OCI-LY3 (cell line): Measurements from ENCODE around the gene CREB3L2.
A peak's percentile ranks its signal among the peaks of the same experiment; 100 is the strongest.

Source experiments
- H2AFZ ChIP-seq: fragments of 200-600, 300-600 bp; shearing (Covaris generic); 2 replicates; pipeline ENCODE4 v1.6.0; 2014; ENCODE audit warnings: antibody characterized with exemption, low read depth, low read length
- H3K27ac ChIP-seq: fragments of 200-600, 300-600 bp; sonication (generic); 2 replicates; pipeline ENCODE4 v1.5.1; 2014; ENCODE audit warnings: mild to moderate bottlenecking, low read length, moderate library complexity, mixed read lengths
- H3K27me3 ChIP-seq: fragments of 200-600, 300-600 bp; sonication (generic); 2 replicates; pipeline ENCODE4 v1.6.1; 2014; ENCODE audit warnings: low read depth, low read length, mixed read lengths
- H3K36me3 ChIP-seq: fragments of 200-600, 300-600 bp; sonication (generic); replicated peaks from 2 replicates; pipeline ENCODE3; 2014; ENCODE audit warnings: low read depth, low read length, mixed read lengths
- H3K4me1 ChIP-seq: fragments of 300-600, 200-600 bp; sonication (generic); 2 replicates; pipeline ENCODE4 v1.6.1; 2014; ENCODE audit warnings: low read length, mixed read lengths
- H3K4me2 ChIP-seq: fragments of 200-600, 300-600 bp; sonication (generic); 2 replicates; pipeline ENCODE4 v1.6.1; 2014; ENCODE audit warnings: low read length, mixed read lengths
- H3K4me3 ChIP-seq: fragments of 300-600, 200-600 bp; sonication (generic); 2 replicates; pipeline ENCODE4 v1.5.1; 2014; ENCODE audit warnings: antibody characterized with exemption, mild to moderate bottlenecking, low read length, moderate library complexity
- H3K79me2 ChIP-seq: fragments of 300-600, 200-600 bp; shearing (Covaris generic); 2 replicates; pipeline ENCODE4 v1.6.1; 2014; ENCODE audit warnings: mild to moderate bottlenecking, low read length, mixed read lengths
- H3K9ac ChIP-seq: fragments of 300-600, 200-600 bp; shearing (Covaris generic); 2 replicates; pipeline ENCODE4 v1.6.0; 2014; ENCODE audit warnings: mild to moderate bottlenecking, low read length, moderate library complexity
- H3K9me3 ChIP-seq: fragments of 200-600, 300-600 bp; shearing (Covaris generic); 2 replicates; pipeline ENCODE4 v1.6.1; 2014; ENCODE audit warnings: low read length, mixed read lengths; ENCODE audit not compliant: insufficient read depth
- H4K20me1 ChIP-seq: fragments of 200-600, 300-600 bp; sonication (generic); 2 replicates; pipeline ENCODE4 v1.6.1; 2016; ENCODE audit warnings: low read length, mixed read lengths; ENCODE audit not compliant: insufficient read depth
- EZH2phosphoT487 ChIP-seq: fragments of 200-600 bp; shearing (Covaris generic); IDR thresholded peaks from 2 replicates; pipeline ENCODE4 v1.6.1; 2018; ENCODE audit warnings: antibody characterized with exemption, mixed run types, low read depth
- TF ChIP-seq, protein P1 (sequence below): fragments of 200-600, 300-600 bp; sonication (generic); IDR thresholded peaks from 2 replicates; pipeline ENCODE4 v1.5.1; 2014; ENCODE audit warnings: antibody characterized with exemption, low read length, low read depth

CREB3L2 gene

DNA sequence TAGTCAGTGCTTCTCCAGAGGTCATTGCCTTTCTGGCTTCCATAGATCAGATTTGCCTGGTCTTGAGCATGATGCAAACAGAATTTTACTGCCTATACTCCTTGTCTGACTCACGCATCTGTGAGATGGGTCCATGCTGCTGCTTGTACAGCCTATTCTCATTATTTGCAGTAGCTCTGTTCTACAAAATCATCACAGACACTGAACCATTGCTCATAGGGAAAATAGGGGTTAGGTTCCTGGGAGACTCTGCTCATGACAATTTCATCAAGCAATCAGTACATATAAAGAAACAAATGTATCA lies 7.4 kb upstream of the CREB3L2 start:
- H3K9ac ChIP-seq: no peak overlapping the region
- TF ChIP-seq, protein P1, sequence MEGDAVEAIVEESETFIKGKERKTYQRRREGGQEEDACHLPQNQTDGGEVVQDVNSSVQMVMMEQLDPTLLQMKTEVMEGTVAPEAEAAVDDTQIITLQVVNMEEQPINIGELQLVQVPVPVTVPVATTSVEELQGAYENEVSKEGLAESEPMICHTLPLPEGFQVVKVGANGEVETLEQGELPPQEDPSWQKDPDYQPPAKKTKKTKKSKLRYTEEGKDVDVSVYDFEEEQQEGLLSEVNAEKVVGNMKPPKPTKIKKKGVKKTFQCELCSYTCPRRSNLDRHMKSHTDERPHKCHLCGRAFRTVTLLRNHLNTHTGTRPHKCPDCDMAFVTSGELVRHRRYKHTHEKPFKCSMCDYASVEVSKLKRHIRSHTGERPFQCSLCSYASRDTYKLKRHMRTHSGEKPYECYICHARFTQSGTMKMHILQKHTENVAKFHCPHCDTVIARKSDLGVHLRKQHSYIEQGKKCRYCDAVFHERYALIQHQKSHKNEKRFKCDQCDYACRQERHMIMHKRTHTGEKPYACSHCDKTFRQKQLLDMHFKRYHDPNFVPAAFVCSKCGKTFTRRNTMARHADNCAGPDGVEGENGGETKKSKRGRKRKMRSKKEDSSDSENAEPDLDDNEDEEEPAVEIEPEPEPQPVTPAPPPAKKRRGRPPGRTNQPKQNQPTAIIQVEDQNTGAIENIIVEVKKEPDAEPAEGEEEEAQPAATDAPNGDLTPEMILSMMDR: no peak
- TF ChIP-seq EZH2phosphoT487: no peak
- H3K4me2 ChIP-seq: peak overlapping the region; percentile 65

DNA sequence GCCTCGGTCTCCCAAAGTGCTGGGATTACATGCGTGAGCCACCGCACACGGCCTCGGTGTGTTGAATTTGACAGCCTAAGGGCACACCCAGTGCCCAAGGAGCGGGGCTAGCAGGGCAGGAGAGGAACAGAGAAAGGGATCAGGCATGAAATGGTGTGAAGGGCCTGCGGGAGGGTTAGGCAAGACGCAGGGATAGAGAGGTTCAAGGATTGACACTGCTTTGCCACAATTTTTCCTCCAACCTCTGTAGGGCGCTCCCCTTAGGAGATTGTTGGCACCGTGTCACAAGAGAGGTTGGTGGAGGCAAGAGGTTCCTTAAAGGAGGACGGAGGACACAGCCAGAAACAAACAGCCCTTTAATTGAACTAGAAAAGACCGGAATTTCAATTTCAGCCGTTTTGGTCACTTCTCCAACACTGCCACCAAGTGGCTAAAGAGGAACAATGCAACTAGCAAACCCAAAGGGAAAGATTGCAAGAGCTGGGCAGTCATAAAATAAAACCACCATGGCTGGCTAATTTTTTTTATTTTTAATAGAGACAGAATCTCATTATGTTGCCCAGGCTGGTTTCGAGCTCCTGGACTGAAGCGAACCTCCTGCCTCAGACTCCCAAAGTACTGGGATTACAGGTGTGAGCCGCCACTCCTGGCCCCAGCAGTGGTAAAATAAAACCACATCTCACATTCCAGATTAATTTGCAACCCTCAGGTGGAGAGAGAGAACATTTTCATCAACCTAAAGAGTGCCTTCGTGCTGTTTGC lies 6.9 kb upstream of the CREB3L2 start:
- peak overlapping the region; percentile 65 for H3K4me2 ChIP-seq
- peak overlapping the region; percentile 36 for H3K4me3 ChIP-seq
- H2AFZ ChIP-seq: peak overlapping the region; percentile 92
- no peaks in the 10 kb centered on the region for H3K9me3 ChIP-seq
- H4K20me1 ChIP-seq: no peaks in the 10 kb centered on the region
- no peak for TF ChIP-seq EZH2phosphoT487
- TF ChIP-seq, protein P1: peak; percentile 90
- H3K4me1 ChIP-seq: peaks cover 15% of the 10 kb centered on the region
- peak overlapping the region; percentile 46; the same call in 1 of the 2 replicates for H3K9ac ChIP-seq
- no peaks in the 10 kb centered on the region for H3K27me3 ChIP-seq
- H3K27ac ChIP-seq: no peak overlapping the region
- no peaks in the 10 kb centered on the region for H3K79me2 ChIP-seq
- H3K36me3 ChIP-seq: no peaks in the 10 kb centered on the region

More for the DNA sequence above, 7.4 kb upstream of the CREB3L2 start:
- no peaks in the 10 kb centered on the region for H3K79me2 ChIP-seq
- peaks cover 15% of the 10 kb centered on the region for H3K4me1 ChIP-seq
- H3K9me3 ChIP-seq: no peaks in the 10 kb centered on the region
- H3K27me3 ChIP-seq: no peaks in the 10 kb centered on the region
- H3K36me3 ChIP-seq: no peaks in the 10 kb centered on the region
- peak overlapping the region; percentile 92 for H2AFZ ChIP-seq
- no peaks in the 10 kb centered on the region for H4K20me1 ChIP-seq
- H3K4me3 ChIP-seq: peak overlapping the region; percentile 36; the same call in 1 of the 2 replicates
- no peak overlapping the region for H3K27ac ChIP-seq

- Histone ChIP-seq H2AFZ (peak overlapping the region; percentile 92; the same call in 1 of the 2 replicates), H3K4me1 (peaks cover 19% of the 10 kb centered on the region), H3K4me2 (peak overlapping the region; percentile 65; the same call in 1 of the 2 replicates)
These were observed 6.2 kb upstream of the CREB3L2 start for GRCh38 chr7:138008019-138008587.

GRCh38 chr7:138006106-138006505 lies 4.2 kb upstream of the CREB3L2 start:
- Histone ChIP-seq H3K27ac (no peak overlapping the region), H3K9ac (no peak overlapping the region), H3K4me3 (no peak overlapping the region), H3K79me2 (peaks cover 8% of the 10 kb centered on the region), H3K4me2 (no peak overlapping the region), H3K4me1 (peaks cover 26% of the 10 kb centered on the region), H3K27me3 (no peaks in the 10 kb centered on the region), H4K20me1 (no peaks in the 10 kb centered on the region), H2AFZ (no peak overlapping the region), H3K36me3 (no peaks in the 10 kb centered on the region), H3K9me3 (no peaks in the 10 kb centered on the region)
- no peak for TF ChIP-seq EZH2phosphoT487
- TF ChIP-seq, protein P1: no peak

More at GRCh38 chr7:138008019-138008587, 6.2 kb upstream of the CREB3L2 start:
- H3K4me3 ChIP-seq: no peak overlapping the region
- no peak overlapping the region for H3K27ac ChIP-seq
- H3K9me3 ChIP-seq: no peaks in the 10 kb centered on the region
- H3K27me3 ChIP-seq: no peaks in the 10 kb centered on the region
- no peaks in the 10 kb centered on the region for H3K36me3 ChIP-seq
- no peaks in the 10 kb centered on the region for H4K20me1 ChIP-seq
- H3K9ac ChIP-seq: no peak overlapping the region
- TF ChIP-seq, protein P1: no peak
- no peak for TF ChIP-seq EZH2phosphoT487
- no peaks in the 10 kb centered on the region for H3K79me2 ChIP-seq
